HEK293T (cell line): Measurements from ENCODE around the gene IL1F10.
"Not testable (repeated sequence)": the region's sequence is repeated elsewhere in the genome, so short reads cannot be mapped to it uniquely, and the experiment has no call there.

ENCODE experiments used
- FOXA1 ChIP-seq: fragments of 450-650 bp; IDR thresholded peaks from 2 replicates; pipeline ENCODE4 v1.6.1; 2016; ENCODE audit warnings: mild to moderate bottlenecking
- TARDBP ChIP-seq: fragments of 450-650 bp; IDR thresholded peaks from 2 replicates; pipeline ENCODE4 v1.6.1; 2016
- ZNF384 ChIP-seq: fragments of 450-650 bp; IDR thresholded peaks from 2 replicates; pipeline ENCODE4 v1.6.1; 2016

GRCh38 chr2:113096306-113096705 is 28.5 kb downstream of the IL1F10 start:
- not testable (repeated sequence) for TF ChIP-seq TARDBP, FOXA1, ZNF384
